IMR-90 (cell line): ENCODE results near the gene ZNF584. TPM values are rescaled to one million over a fixed set of nuclear protein-coding genes. Genes with fewer than 3 reads are reported as not detected.

ENCODE experiments used
- ATAC-seq: fragments of 200-7000 bp; cut with Tn5 transposase; 2 replicates; pipeline ENCODE4 v1.9.1; 2020; ENCODE audit warnings: low read depth, mild to moderate bottlenecking, moderate library complexity
- BruUV-seq: library from RNA; stranded (reverse); fragments of 400-500 nt; replicated peaks from 2 replicates; lab custom pipeline; 2021; lab: Mats Ljungman, UMichigan
- CTCF ChIA-PET: fragments of 300-600 bp; formaldehyde crosslinking; extraction: SDS; loops from one replicate; lab custom pipeline; 2021; ENCODE audit warnings: antibody characterized with exemption; lab: Yijun Ruan, JAX
- POLR2A ChIA-PET: fragments of 300-600 bp; sonication (Branson Sonifier 250); formaldehyde crosslinking; loops from one replicate; lab custom pipeline; 2022; ENCODE audit warnings: antibody characterized with exemption; ENCODE audit not compliant: unreplicated experiment; lab: Charles Lee
- DNase-seq: peaks from one replicate; pipeline ENCODE4 v3.0.0; 2013
- H2AFZ ChIP-seq: replicated peaks from 2 replicates; pipeline ENCODE3; 2013; ENCODE audit warnings: low read length, mild to moderate bottlenecking; ENCODE audit not compliant: poor library complexity
- H2AK5ac ChIP-seq: 2 replicates; pipeline ENCODE4 v1.6.1; 2013; ENCODE audit warnings: low read depth, low read length, inconsistent platforms
- H2AK9ac ChIP-seq: replicated peaks from 2 replicates; pipeline ENCODE3; 2013; ENCODE audit warnings: mild to moderate bottlenecking, low read depth, low read length, moderate library complexity; ENCODE audit not compliant: poor library complexity
- H2BK120ac ChIP-seq: 2 replicates; pipeline ENCODE4 v1.6.1; 2013; ENCODE audit warnings: low read depth, low read length, inconsistent platforms
- H2BK15ac ChIP-seq: 3 replicates; pipeline ENCODE4 v1.6.1; 2013; ENCODE audit warnings: low read depth, low read length, inconsistent platforms
- H2BK20ac ChIP-seq: 2 replicates; pipeline ENCODE4 v1.6.1; 2013; ENCODE audit warnings: low read depth, mild to moderate bottlenecking, inconsistent platforms, low read length, moderate library complexity
- H2BK5ac ChIP-seq: 2 replicates; pipeline ENCODE4 v1.6.1; 2013; ENCODE audit warnings: mild to moderate bottlenecking, low read depth, low read length, inconsistent platforms; ENCODE audit not compliant: poor library complexity, severe bottlenecking
- H3K14ac ChIP-seq: replicated peaks from 2 replicates; pipeline ENCODE4 v1.6.1; 2013; ENCODE audit warnings: low read depth, low read length, inconsistent platforms
- H3K18ac ChIP-seq: 2 replicates; pipeline ENCODE4 v1.6.1; 2013; ENCODE audit warnings: low read depth, low read length, control low read depth
- H3K23ac ChIP-seq: 2 replicates; pipeline ENCODE4 v1.6.1; 2013; ENCODE audit warnings: low read depth, low read length, inconsistent platforms
- H3K27ac ChIP-seq: 2 replicates; pipeline ENCODE4 v1.5.1; 2013; ENCODE audit warnings: mild to moderate bottlenecking, control low read depth, low read length; ENCODE audit not compliant: insufficient read depth
- H3K27me3 ChIP-seq: 2 replicates; pipeline ENCODE4 v1.6.1; 2013; ENCODE audit warnings: low read length; ENCODE audit not compliant: control insufficient read depth, insufficient read depth
- H3K36me3 ChIP-seq: 2 replicates; pipeline ENCODE4 v1.6.1; 2013; ENCODE audit warnings: low read length, mixed read lengths; ENCODE audit not compliant: control insufficient read depth, insufficient read depth
- H3K4ac ChIP-seq: 2 replicates; pipeline ENCODE4 v1.6.1; 2013; ENCODE audit warnings: low read depth, low read length, inconsistent platforms
- H3K4me1 ChIP-seq: 2 replicates; pipeline ENCODE4 v1.6.1; 2013; ENCODE audit warnings: low read length, mixed read lengths; ENCODE audit not compliant: control insufficient read depth, insufficient read depth
- H3K4me2 ChIP-seq: 2 replicates; pipeline ENCODE4 v1.6.1; 2013; ENCODE audit warnings: low read depth, mild to moderate bottlenecking, control low read depth, low read length, moderate library complexity
- H3K4me3 ChIP-seq: 2 replicates; pipeline ENCODE4 v1.5.1; 2013; ENCODE audit warnings: low read depth, mild to moderate bottlenecking, control low read depth, low read length, moderate library complexity; ENCODE audit not compliant: insufficient read depth
- H3K56ac ChIP-seq: 2 replicates; pipeline ENCODE4 v1.6.1; 2013; ENCODE audit warnings: low read length, inconsistent platforms; ENCODE audit not compliant: insufficient read depth; ENCODE audit errors: extremely low read depth
- H3K79me1 ChIP-seq, 2 experiments: 2 replicates each; pipeline ENCODE4 v1.6.1; 2013; ENCODE audit warnings: low read length in 2 of 2, inconsistent platforms in 1 of 2, low read depth in 1 of 2
- H3K9ac ChIP-seq: 2 replicates; pipeline ENCODE4 v1.6.1; 2013; ENCODE audit warnings: low read depth, low read length, control low read depth
- H3K9me1 ChIP-seq: 2 replicates; pipeline ENCODE4 v1.6.1; 2013; ENCODE audit warnings: low read length, inconsistent platforms; ENCODE audit not compliant: insufficient read depth
- H3K9me3 ChIP-seq: 2 replicates; pipeline ENCODE4 v1.6.1; 2013; ENCODE audit warnings: low read length; ENCODE audit not compliant: control insufficient read depth, insufficient read depth
- H4K20me1 ChIP-seq: 2 replicates; pipeline ENCODE4 v1.6.1; 2013; ENCODE audit warnings: low read length, inconsistent platforms; ENCODE audit not compliant: insufficient read depth
- H4K5ac ChIP-seq: 2 replicates; pipeline ENCODE4 v1.6.1; 2013; ENCODE audit warnings: mild to moderate bottlenecking, low read depth, low read length, control low read depth
- H4K8ac ChIP-seq, 2 experiments: 2 replicates each; pipeline ENCODE4 v1.6.1; 2013; ENCODE audit warnings: low read depth in 2 of 2, low read length in 2 of 2, control low read depth in 1 of 2, inconsistent platforms in 1 of 2
- H4K91ac ChIP-seq: 2 replicates; pipeline ENCODE4 v1.6.1; 2013; ENCODE audit warnings: low read depth, low read length, inconsistent platforms; ENCODE audit not compliant: insufficient read depth
- BHLHE40 ChIP-seq: fragments of 150-350 bp; IDR thresholded peaks from 2 replicates; pipeline ENCODE4 v1.6.1; 2016; ENCODE audit warnings: mild to moderate bottlenecking, low read depth, low read length
- CEBPB ChIP-seq: IDR thresholded peaks from 2 replicates; pipeline ENCODE4 v1.6.1; 2012; ENCODE audit warnings: low read depth, low read length, improper control_type of control experiment
- CHD1 ChIP-seq: IDR thresholded peaks from 2 replicates; pipeline ENCODE4 v1.6.1; 2012; ENCODE audit warnings: low read depth, low read length, improper control_type of control experiment
- CTCF ChIP-seq: conservative IDR thresholded peaks from 2 replicates; pipeline ENCODE4 v1.5.1; 2012; ENCODE audit warnings: mild to moderate bottlenecking, low read depth, low read length, improper control_type of control experiment
- FOS ChIP-seq: fragments of 150-350 bp; IDR thresholded peaks from 2 replicates; pipeline ENCODE4 v1.6.1; 2016; ENCODE audit warnings: low read depth, low read length
- MAFK ChIP-seq: IDR thresholded peaks from 2 replicates; pipeline ENCODE4 v1.6.1; 2012; ENCODE audit warnings: low read depth, low read length, improper control_type of control experiment
- RAD21 ChIP-seq: IDR thresholded peaks from 2 replicates; pipeline ENCODE4 v1.6.1; 2012; ENCODE audit warnings: low read length, improper control_type of control experiment
- WGBS, 2 experiments: methylation state at CpG; one replicate each; pipeline versions ENCODE4 v1.1.5 to v1.1.7; 2013; ENCODE audit warnings: missing lambda C conversion rate in 2 of 2; ENCODE audit not compliant: insufficient read length in 1 of 2; ENCODE audit errors: extremely low coverage in 2 of 2; 5-methylcytosine and 5-hydroxymethylcytosine counted together
- dilution Hi-C: fragments of 300-500 bp; cut with HindIII; formaldehyde crosslinking; loops from one replicate; pipeline ENCODE4 v1.14.3; 2018; ENCODE audit warnings: low sequenced_read_pairs; ENCODE audit not compliant: unreplicated experiment
- in situ Hi-C: fragments of 300-500 bp; cut with MboI; formaldehyde crosslinking; loops from 3 replicates; pipeline ENCODE4 v1.14.3; 2019; ENCODE audit warnings: low sequenced_read_pairs, inconsistent platforms, mixed read lengths
- intact Hi-C: fragments of 100-400 bp; cut with micrococcal nuclease; formaldehyde crosslinking; loops from 2 replicates; pipeline ENCODE4 v1.10.0; 2022
- polyA plus RNA-seq, 3 experiments: library from polyadenylated mRNA; depleted of rRNA; stranded (reverse); fragments of >200 nt; gene quantifications; 2 replicates each; pipeline ENCODE4 v1.2.3, GENCODE V29; 2012; ENCODE audit warnings: low replicate concordance in 1 of 3
- total RNA-seq: library from RNA; depleted of rRNA; stranded (reverse); fragments of >200 nt; gene quantifications from 2 replicates; pipeline ENCODE4 v1.2.3, GENCODE V29; 2012
- TF ChIP-seq, protein P1 (sequence below): fragments of 150-350 bp; IDR thresholded peaks from 2 replicates; pipeline ENCODE4 v1.6.1; 2016; ENCODE audit warnings: low read depth, mild to moderate bottlenecking, low read length, moderate library complexity, borderline replicate concordance

ZNF584 gene
- total and polyA plus RNA-seq, 2 of the 4 experiments (the other 2 are of a cell fraction) = 11.6 to 15.4 TPM

DNA sequence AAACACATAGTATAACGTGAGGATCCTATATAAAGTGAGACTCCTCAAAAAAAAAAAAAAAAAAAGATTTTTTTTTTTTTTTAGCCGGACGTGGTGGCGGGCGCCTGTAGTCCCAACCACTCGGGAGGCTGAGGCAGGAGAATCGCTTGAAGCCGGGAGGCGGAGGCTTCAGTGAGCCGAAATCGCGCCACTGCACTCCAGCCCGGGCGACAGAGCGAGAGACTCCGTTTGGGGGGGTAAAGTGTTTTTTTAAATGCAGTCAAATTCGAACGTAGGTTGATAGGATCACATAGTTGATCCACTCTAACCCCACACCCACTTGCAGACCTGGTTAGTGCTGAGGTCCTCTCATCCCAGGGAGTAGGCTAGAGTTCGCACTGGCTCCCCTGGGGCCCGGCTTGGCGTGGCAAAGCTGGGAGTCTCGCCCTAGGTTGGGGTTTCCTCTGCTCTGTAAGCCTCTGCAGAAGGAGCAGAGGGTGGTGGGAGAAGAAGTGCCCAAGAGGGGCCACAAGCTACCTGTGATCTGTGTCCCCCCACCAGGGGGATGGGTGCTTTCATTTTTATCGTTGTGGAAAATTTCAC is 6.5 kb upstream of the ZNF584 start:
- H4K91ac ChIP-seq = no peak overlapping the region
- H2AFZ ChIP-seq = peak overlapping the region; percentile 71
- H3K4me3 ChIP-seq = peak overlapping the region; percentile 66
- H3K9me1 ChIP-seq = peaks cover 5% of the 10 kb centered on the region
- in situ Hi-C loops = no loop called here
- ATAC-seq (no peak), DNase-seq (no peak)
- ChIA-PET POLR2A (no interaction called here), CTCF (no interaction called here)
- H4K20me1 ChIP-seq = no peaks in the 10 kb centered on the region; the same call in 1 of the 2 replicates
- no peak overlapping the region for H3K18ac ChIP-seq
- no peak overlapping the region for H3K9ac ChIP-seq
- H3K9me3 ChIP-seq = no peaks in the 10 kb centered on the region
- no peak overlapping the region for H3K4ac ChIP-seq
- H3K14ac ChIP-seq = no peak overlapping the region
- intact Hi-C loops = no loop called here
- no peak overlapping the region for H2BK5ac ChIP-seq
- peaks cover 7 to 18% of the 10 kb centered on the region in 2 experiments; a peak in 3 of 4 replicates for H3K79me1 ChIP-seq
- peak overlapping the region; percentile 52 for H2AK9ac ChIP-seq
- H2BK120ac ChIP-seq = no peak overlapping the region
- no peak overlapping the region for H3K27ac ChIP-seq
- no peak overlapping the region for H2AK5ac ChIP-seq
- no peak overlapping the region for H2BK20ac ChIP-seq
- BruUV-seq = no TSS peak
- H4K5ac ChIP-seq = no peak overlapping the region
- TF ChIP-seq CTCF = no peak
- no peak for TF ChIP-seq CEBPB
- no peak for TF ChIP-seq CHD1
- no peak for TF ChIP-seq BHLHE40
- no peak for TF ChIP-seq RAD21
- TF ChIP-seq MAFK = no peak
- no peak for TF ChIP-seq FOS
- TF ChIP-seq, protein P1, sequence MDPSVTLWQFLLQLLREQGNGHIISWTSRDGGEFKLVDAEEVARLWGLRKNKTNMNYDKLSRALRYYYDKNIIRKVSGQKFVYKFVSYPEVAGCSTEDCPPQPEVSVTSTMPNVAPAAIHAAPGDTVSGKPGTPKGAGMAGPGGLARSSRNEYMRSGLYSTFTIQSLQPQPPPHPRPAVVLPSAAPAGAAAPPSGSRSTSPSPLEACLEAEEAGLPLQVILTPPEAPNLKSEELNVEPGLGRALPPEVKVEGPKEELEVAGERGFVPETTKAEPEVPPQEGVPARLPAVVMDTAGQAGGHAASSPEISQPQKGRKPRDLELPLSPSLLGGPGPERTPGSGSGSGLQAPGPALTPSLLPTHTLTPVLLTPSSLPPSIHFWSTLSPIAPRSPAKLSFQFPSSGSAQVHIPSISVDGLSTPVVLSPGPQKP = no peak
- no peak overlapping the region for H4K8ac ChIP-seq
- H3K56ac ChIP-seq = no peak overlapping the region
- no peak overlapping the region for H3K23ac ChIP-seq
- dilution Hi-C loops = no loop called here
- no CpG with 5 or more reads among the region's 23 CpGs for WGBS, 2 experiments
- no peak overlapping the region for H2BK15ac ChIP-seq
- H3K36me3 ChIP-seq = no peaks in the 10 kb centered on the region
- peaks cover 5% of the 10 kb centered on the region for H3K4me1 ChIP-seq
- H3K27me3 ChIP-seq = no peaks in the 10 kb centered on the region
- H3K4me2 ChIP-seq = peak overlapping the region; percentile 81
